ENCODE measurements around the gene DGAT2L6.
A peak's percentile ranks its signal among the peaks of the same experiment; 100 is the strongest.
"Not testable (repeated sequence)": the region's sequence is repeated elsewhere in the genome, so short reads cannot be mapped to it uniquely, and the experiment has no call there.

DGAT2L6 gene

GRCh38 chrX:70196961-70197720, 19.9 kb downstream of the DGAT2L6 start:
- peak; percentile 22 for DNase-seq (ENCODE audit: low read depth)

GRCh38 chrX:70201732-70202131, 24.4 kb downstream of the DGAT2L6 start:
- no peak for DNase-seq (ENCODE audit: low read depth)

DNA sequence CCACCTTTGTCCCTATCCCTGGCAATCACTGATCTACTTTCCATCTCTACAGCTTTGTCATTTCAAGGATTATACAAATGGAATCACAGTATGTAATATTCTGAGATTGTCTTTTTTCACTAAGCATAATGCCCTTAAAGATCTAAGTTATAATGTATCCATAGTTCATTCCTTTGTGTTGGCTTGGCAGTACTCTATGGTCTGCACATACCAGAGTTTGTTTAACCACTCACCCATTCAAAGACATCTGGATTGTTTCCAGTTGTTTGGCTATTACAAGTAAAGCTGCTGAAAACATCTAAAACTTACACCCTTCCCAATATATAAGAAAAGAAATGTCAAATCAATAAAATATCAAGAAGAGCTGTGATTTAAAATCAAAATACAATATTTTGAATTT, 31.2 kb downstream of the DGAT2L6 start:
- DNase-seq (ENCODE audit: low read depth): no peak

DNA sequence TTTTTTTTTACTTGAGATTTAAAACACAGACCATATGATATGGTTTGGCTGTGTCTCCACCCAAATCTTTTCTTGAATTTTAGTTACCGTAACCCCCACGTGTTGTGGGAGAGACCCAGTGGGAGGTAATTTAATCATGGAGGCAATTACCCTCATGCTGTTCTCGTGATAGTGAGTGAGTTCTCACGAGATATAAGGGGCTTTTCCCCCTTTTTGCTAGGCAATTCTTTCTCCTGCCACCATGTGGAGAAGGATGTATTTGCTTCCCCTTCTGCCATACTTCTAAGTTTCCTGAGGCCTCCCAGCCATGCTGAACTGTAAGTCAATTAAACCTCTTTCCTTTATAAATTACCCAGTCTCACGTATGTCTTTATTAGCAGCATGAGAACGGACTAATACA, 32.3 kb downstream of the DGAT2L6 start:
- DNase-seq (ENCODE audit: low read depth): not testable (repeated sequence)

GRCh38 chrX:70219938-70220764, 42.9 kb downstream of the DGAT2L6 start:
- no peak for DNase-seq (ENCODE audit: low read depth)

- no peak for DNase-seq (ENCODE audit: low read depth)
Observed at GRCh38 chrX:70226048-70226447, 48.8 kb downstream of the DGAT2L6 start.

DNA sequence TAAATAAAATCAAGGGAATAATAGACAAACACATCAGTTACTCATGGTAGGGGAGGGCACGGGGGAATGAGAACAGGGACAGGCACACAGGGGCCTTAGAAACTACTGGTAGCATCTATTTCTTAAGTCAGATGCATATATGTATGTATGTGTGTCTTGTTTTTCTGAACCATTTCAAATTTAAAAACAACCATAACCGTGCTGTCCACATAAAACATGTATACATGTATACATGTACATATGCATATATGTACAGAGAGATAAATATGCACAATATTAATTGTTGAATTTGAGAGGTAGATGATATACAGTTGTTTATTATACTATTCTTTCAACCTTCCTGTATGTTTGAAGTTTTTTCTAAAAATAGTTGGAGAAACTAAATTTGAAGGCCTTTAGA, 49.4 kb downstream of the DGAT2L6 start:
- DNase-seq (ENCODE audit: low read depth): no peak

DNA sequence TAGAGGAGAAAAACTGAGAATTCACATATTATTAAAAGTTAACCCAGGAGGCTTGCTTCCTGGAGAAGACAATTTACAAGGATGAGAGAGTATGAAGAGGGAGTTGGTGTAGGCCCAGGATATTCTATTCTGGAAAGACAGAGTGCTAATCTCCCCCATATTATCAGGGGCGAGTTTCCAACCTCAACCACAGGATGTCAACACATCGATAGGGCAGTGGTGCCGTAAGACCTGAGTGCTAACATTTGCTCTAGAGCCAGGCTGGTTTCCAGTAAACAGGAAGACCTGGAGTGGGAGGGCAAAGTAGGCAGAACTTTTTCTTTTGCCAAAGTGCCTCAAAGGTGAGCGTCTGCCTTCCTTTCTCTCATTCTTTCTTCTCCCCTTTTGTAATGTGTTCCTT, 54.4 kb downstream of the DGAT2L6 start:
- no peak for DNase-seq (ENCODE audit: low read depth)

DNA sequence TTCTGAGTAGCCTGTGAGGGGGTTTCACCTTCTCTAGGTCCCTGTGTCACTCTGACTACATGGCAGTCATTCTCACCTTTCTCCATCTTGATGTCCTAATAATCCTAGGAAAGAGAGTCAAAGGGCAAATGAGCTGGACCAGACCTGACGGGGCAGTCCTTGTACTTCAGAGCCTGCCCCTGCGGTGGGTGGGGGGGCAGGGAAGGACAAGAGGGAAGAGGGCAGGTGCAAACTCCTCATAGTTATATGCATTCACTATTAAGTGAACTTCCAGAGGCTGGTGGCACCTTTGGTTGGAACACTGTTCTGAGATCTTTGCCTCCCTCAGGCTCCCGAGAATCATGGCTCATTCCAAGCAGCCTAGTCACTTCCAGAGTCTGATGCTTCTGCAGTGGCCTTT, 57.1 kb downstream of the DGAT2L6 start, which contains the start of gene AWAT1:
AWAT1 (plus strand) TSS at position 301 of the 400 bp plus-strand sequence; CDS start at position 342, 41 bp downstream.
- DNase-seq (ENCODE audit: low read depth): no peak

DNA sequence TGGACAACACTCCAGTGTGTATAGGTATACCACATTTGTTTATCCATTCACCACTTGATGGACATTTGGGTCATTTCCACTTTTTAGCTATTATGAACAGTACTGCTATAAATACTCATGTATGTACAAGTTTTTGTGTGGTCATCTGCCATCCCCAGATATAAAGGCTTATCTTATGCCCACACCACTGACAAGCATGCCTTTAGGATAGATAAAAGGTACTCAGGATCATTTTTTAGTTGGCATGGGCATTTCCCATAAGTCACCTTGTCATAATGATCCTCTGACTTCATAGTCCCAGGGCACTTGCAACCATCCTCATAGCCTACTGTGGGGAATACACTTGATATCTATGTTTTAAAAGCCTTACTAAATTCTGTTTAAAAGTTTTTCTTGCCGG, 63.5 kb downstream of the DGAT2L6 start:
- no peak for DNase-seq (ENCODE audit: low read depth)

DNA sequence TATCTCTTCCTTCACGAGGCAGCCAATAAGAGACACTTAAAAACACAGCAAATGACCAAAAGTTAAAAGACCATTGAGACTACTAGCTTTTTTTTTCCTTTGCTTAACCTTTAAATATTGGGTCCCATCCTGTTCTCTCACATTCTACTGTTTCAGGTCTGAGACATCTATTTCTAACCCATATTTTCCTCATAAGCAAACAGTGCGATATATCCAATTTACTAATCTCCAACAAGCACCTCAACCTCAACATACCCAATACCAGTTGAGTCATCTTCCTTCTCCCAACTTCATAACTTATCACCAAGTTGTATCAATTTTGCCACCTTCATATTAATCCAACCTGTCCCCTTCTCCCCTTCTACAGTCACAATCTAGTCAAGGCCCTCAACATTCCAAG, 64.2 kb downstream of the DGAT2L6 start:
- no peak for DNase-seq (ENCODE audit: low read depth)

DNA sequence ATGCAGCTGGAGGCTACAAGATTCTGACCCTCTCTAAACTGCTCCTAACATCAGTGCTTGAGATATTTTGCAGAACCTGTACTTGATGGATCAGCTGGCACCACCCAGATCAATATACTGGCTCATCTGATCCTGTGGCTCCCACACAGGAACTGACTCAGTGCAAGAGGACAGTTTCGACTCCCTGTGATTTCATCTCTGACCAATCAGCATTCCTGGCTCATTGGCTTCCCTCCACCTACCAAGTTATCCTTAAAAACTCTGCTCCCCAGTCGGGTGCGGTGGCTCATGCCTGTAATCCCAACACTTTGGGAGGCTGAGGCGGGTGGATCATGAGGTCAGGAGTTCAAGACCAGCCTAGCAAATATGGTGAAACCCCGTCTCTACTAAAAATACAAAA, 66.3 kb downstream of the DGAT2L6 start:
- not testable (repeated sequence) for DNase-seq (ENCODE audit: low read depth)

GRCh38 chrX:70244881-70245280, 67.6 kb downstream of the DGAT2L6 start:
- DNase-seq (ENCODE audit: low read depth): no peak

- no peak for DNase-seq (ENCODE audit: low read depth)
Observed at GRCh38 chrX:70247252-70247651, 70.0 kb downstream of the DGAT2L6 start.

DNA sequence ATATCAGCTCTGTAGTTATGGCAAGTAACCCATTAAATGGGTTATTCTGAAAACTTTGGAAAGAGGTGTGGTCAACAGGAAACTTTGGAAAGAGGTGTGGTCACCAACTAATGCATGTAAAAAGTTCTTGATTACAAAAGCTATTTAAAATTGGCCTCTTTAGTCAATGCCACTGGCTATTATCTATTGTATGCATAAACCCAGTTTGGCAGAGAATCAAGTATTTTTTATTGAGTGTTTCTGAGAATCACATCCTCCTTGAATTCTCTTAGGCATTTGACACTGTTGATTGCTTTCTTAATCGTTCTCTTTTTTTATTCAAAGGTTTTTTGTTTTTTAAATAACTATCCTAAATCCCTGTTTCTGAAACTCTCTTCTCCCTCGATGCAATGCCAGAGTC, 75.2 kb downstream of the DGAT2L6 start:
- DNase-seq (ENCODE audit: low read depth): no peak

GRCh38 chrX:70253377-70254062, 76.2 kb downstream of the DGAT2L6 start:
- no peak for DNase-seq (ENCODE audit: low read depth)

GRCh38 chrX:70254063-70254400, 76.7 kb downstream of the DGAT2L6 start:
- DNase-seq (ENCODE audit: low read depth): no peak

- DNase-seq (ENCODE audit: low read depth): no peak
Observed at GRCh38 chrX:70254909-70255308, 77.6 kb downstream of the DGAT2L6 start.

All from stimulated activated CD8-positive, alpha-beta memory T cell treated with anti-CD3 and anti-CD28 coated beads, Interleukin-15, amount 100 ng/mL, for 1 hour (primary cell).